HG03095 (cell line): ENCODE data around the gene ASS1.

Experiments used
- ATAC-seq: cut with Tn5 transposase; IDR thresholded peaks from one replicate; pipeline ENCODE4 v1.9.1; 2021; ENCODE audit warnings: moderate library complexity; ENCODE audit not compliant: unreplicated experiment

The ASS1 gene

DNA sequence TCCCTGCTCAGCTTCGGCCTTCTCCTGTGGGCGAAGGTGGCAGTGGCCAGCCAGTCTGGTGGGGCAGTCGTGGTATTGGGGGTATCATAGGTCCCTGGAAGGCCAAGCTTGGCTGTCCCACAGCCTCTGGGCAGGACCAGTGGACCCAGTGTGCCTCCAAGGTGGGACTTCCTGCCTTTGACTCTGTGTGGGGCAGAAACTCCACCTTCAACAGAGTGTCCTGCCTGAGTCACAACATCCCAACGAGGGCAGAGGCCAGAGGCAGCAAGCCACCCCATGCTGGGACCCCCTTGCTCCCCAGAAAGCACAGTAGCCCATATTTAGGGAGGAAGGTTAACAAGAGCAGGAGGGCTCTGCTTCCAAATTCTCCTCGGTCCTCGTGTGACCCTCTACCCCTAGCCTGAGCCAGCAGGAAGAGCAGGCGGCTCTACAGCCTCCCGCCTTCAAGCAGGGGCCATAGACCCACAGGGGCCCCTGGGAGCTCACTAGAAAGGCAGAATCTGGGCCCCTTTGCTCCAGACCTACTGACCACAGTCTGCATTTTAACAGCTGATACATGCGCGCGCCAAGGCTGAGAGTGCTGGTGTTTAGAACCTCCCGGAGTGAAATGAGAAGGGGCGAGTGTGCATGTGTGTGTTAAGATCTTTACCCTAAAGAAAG, 83.0 kb downstream of the ASS1 start:
- no peak for ATAC-seq

- ATAC-seq = no peak
Measured at GRCh38 chr9:130528674-130529073, 83.9 kb downstream of the ASS1 start.

DNA sequence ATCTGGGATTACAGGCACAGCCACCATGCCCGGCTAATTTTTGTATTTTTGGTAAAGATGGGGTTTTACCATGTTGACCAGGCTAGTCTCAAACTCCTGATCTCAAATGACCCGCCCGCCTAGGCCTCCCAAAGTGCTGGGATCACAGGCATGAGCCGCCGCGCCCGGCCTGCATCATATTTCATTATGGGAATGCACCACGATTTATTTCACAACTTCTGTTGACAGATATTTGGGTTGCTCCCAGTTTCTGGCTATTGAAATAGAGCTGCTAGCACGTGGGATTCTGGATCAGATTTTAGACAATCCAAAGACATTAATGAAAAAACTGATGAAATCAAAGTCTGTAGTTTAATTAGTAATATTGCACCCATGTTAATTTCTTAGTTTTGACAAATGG, 86.2 kb downstream of the ASS1 start:
- ATAC-seq = no peak

GRCh38 chr9:130531670-130532069, 86.9 kb downstream of the ASS1 start:
- no peak for ATAC-seq

- no peak for ATAC-seq
Measured at GRCh38 chr9:130532426-130533080, 87.8 kb downstream of the ASS1 start.

DNA sequence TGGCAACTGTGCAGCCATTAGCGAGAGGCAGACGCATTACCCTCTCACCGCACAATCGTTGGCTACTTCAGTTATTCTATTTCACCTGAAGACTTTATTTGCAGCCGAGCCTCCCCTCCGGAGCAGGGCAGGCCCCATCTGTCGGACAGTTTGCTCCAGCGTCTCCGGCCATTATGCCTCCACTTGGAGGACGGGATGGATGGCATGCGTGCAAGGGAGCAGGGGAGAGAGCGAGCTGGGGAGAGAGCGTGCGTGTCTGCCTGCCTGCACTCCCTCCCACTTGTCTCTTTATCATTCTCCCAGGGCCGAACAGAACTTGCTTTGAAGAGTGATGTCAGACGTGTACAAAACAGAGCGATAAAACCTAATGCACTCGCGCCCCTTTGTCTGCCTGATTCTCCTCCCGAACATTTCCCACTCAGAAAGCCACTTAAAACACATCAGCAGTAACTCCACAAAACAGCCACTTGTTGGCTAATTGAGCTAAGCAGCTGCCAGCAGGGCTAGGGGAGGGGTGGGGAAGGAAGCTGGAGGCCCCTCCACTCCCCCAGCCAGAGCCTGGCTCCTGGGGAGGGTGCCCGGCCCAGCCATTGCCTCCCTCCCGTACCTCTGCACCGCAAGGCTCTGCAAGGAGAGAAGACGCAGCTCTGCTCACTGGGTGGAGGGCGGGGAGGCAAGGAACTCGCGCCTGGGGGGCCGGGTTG, 91.2 kb downstream of the ASS1 start:
- no peak for ATAC-seq

DNA sequence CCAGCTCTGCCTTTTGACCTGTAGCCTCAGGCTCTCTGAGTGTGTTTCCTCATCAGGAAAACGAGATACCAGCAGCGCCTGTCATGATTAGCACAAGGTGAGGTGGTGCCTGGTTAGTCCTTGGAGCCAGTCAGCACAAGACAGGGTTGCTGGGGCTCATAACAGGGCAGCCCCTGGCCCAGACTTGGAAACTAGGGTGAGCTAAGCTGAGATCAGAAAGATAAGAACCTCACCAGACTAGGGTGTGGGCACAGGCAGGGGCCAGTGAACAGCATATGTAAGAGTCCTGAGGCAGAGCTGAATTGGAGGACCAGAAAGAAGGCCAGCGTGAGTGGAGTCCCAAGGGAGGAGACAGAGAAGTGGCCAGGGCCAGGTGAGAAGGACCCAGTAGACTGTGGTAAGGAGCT, 91.9 kb downstream of the ASS1 start:
- no peak for ATAC-seq

DNA sequence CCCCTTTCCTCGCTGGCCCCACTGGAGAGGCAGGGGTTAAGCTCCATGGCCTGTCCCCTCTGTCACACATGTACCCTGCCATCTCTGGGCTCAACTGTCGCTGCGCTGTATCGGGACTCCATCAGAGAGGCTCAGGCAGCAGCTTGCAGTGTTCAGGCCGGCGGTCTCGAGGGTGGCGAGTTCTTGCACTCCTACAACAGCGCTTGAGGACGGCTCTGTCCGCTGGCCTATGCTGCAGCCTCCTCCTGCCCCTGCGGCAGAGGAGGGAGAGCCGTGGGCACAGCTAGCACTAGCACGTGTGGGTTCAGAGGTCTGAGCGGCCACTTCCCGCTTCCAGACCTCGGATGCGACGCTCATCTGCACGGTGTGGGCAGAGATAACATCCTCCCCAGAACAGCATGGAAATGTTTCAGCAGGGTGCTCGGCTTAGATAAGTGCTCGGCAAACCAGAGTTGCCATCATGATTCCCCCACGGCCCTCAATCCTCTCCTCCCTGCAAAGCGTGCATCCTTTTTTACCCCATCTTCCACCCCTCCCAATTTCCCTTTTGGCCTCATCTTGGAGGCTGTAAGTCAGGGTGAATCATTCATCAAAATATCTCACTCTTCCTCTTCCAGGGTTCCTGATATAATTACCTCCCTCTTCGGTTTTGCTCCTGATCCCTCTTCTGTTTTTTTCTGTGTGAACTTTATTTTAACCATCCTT, 92.7 kb downstream of the ASS1 start:
- ATAC-seq = no peak

- ATAC-seq = no peak
Measured at GRCh38 chr9:130539420-130540223, 94.9 kb downstream of the ASS1 start.

DNA sequence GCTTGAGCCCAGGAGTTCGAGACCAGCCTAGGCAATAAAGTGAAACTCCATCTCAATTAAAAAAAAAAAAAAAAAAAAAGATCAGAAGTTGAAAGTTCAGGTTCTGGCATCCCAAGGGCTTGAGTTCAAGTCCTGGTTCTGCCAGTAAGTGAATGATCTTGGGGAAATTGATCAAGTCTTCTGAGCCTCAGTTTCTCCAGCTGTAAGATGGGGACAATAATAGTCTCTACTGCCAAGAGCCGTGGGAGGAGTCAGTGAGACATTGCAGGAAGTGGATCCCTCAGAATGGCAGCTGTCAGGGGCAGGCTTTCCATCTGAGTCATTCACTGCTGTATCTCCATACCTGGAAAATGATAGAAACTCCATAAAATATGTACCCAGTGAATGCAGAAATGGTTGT, 96.8 kb downstream of the ASS1 start:
- ATAC-seq = no peak

DNA sequence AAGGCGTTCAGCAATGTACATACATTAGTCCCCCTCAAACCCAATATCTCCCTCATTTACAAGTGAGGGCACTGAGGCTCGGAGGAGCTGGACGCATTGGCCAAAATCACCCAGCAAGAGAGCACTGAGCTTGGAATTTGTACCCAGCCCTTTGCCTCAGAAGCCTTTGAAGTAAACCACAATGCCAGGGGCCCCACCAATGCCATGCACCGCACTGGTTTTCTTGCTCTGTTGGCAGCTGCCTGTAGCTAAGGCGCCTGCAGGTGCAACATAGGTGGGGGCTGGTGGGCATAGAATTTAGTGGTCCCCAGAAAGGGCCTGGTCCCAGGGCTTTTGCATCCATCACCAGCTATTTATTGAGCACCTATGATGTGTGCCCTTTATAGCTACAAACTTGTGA, 97.3 kb downstream of the ASS1 start:
- no peak for ATAC-seq

DNA sequence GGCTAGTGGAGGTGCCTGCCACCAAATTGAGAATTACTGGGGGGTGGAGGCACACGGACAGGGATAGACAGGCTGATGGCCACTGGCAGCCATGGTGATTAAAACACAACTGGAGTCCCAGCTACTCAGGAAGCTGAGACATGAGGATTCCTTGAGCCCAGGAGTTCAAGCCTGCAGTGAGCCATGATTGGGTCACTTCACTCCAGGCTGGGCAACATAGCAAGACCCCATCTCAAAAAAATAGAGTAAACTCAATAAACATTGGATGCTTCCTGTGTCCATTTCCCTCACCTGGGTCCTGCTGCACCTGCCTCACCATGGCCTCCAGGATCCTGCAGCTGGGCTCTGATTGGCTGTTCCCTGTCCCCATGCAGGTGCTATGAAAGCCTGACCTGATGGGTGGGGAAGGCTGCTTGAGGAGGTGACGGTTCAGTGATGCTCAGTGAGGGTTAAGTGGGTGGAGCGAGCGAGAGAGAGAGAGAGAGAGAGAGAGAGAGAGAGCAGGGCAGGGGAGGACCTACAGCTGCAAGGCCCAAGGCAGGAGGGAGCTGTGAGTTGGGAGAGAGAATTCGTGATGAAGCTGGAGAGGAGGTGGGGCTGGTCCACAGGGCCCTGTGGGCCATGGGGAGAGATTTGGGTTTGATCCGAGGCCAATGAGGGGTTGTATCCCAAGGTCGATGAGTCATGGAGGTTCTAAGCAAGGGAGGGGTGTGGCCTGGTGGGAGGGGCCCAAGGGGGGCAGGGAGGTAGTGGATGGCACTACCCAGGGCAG, 97.9 kb downstream of the ASS1 start:
- no peak for ATAC-seq

DNA sequence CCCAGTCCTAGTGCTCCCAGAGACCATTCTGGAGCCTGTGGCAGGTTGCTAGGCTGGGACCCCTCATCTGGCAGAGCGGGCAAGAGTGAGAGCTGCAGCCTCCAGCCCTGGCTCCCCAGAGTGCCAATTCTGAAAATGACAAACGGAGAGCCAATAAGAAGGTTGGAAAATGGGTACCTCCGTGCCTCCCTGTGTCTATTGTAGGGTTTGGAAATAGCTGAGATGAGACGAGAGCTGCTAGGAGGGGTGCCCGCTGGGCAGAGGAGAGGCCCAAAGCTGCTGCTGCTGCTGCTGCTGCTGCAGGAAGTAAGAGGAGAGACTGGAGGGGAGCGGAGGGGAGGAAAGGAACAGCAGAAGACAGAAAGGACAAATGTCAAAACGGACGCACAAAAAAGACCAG, 98.6 kb downstream of the ASS1 start:
- ATAC-seq = no peak

GRCh38 chr9:130543859-130544258, 99.1 kb downstream of the ASS1 start:
- ATAC-seq = no peak

DNA sequence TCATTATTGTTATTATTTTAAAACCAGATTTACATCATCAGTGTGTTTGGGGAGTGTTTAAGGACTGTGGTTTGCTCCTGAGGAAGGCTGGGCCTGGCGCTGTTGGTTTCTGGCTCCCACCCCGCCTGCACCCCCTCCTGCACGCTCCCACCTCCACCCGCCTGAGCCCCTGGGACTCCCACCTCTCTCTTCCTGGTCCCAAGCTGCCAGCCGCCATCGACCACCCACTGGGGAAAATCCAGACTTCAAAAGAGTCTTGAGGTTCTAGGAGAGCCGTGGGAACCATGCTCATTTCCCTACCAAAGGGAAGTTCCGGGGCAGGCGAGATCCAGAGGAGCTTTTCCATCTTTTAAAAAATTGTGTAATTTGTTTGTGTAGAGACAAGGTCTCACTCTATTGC, 99.6 kb downstream of the ASS1 start:
- no peak for ATAC-seq

DNA sequence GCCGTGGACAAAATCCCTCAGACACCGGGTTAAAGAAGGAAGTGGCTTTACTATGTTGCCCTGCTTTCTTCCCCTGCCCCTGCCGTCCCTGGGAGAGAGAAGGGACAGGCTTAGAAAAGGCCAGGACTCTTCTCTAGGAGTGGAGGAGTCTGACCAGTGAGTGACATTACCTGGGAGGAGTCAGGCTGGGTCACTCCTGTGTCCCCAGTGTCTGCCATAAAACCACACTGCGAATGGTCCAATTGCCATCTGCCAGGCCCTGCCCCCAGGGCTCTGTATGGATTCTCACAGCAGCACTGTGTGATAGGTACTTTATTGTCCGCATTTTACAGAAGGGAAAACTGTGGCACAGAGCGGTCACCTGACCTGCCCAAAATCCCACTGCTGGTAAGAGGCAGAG, 103.3 kb downstream of the ASS1 start:
- no peak for ATAC-seq

DNA sequence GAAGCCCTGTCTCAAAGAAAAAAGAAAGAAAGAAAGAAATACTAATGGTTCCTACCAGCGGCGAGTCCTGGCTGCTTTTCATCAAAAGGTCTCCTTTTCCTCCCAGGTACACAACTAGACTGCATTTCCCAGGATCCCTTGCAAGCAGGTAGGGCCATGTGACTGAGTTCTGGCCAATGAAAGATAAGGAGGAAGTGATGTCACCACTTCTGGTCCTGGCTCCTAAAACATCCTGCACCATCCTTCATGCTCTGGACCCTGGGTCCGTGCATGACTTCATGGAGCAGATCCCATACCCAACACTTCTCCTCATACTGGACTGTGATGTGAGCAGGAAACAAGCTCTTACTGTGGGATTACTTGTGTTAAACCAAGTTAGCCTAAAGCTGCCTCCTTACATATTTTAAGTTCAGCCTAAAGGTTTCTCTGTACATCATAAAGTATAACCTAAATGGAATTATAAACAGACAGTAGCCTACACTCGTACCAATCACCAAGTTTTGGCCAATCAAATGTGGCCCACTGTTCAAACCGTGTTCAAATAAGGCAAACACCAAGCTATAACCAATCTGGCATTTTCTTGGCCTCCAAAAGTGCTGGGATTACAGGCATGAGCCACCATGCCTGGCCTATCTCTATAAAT, 104.5 kb downstream of the ASS1 start:
- no peak for ATAC-seq
